IMR-90 (cell line): ENCODE results near the gene PTGES2.

Source experiments
- CTCF ChIP-seq: conservative IDR thresholded peaks from 2 replicates; pipeline ENCODE4 v1.5.1; 2012; ENCODE audit warnings: mild to moderate bottlenecking, low read depth, low read length, improper control_type of control experiment
- ELK1 ChIP-seq: fragments of 150-350 bp; IDR thresholded peaks from 2 replicates; pipeline ENCODE4 v1.6.1; 2016; ENCODE audit warnings: low read depth, mild to moderate bottlenecking, low read length, moderate library complexity, borderline replicate concordance

- TF ChIP-seq ELK1 (no peak), CTCF (no peak)
These were observed 18.0 kb upstream of the PTGES2 start for GRCh38 chr9:128145536-128145935.
